Stimulated activated CD4-positive, alpha-beta T cell treated with anti-CD3 and anti-CD28 coated beads, Interleukin-1b, Interleukin-23, amount 100 ng/mL, for 24 hours (primary cell): ENCODE data around the gene ATP10A.
"Not testable (repeated sequence)": the region's sequence is repeated elsewhere in the genome, so short reads cannot be mapped to it uniquely, and the experiment has no call there.

Source experiments
- DNase-seq, 4 experiments: peaks; one replicate each; pipeline ENCODE4 v3.0.0-alpha.2; 2020; ENCODE audit warnings: low read depth in 4 of 4, low spot score in 1 of 4

Gene ATP10A

GRCh38 chr15:25859838-25860645 lies 3.1 kb downstream of the ATP10A start:
- no peak for DNase-seq

GRCh38 chr15:25858952-25859760 lies 4.0 kb downstream of the ATP10A start:
- DNase-seq, result no peak

DNA sequence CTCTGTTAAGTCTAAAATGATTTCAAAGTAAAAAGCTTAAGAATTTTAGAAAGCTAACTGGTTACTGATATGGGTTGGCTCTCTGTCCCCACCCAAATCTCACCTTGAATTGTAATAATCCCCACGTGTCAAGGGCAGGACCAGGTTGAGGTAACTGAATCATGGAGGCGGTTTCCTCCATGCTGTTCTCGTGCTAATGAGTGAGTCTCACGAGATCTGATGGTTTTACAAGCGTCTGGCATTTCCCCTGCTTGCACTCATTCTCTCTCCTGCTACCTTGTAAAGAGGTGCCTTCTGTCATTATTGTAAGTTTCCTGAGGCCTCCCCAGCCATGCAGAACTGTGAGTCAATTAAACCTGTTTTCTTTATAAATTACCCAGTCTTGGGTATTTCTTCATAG lies 7.1 kb downstream of the ATP10A start:
- not testable (repeated sequence) for DNase-seq

DNA sequence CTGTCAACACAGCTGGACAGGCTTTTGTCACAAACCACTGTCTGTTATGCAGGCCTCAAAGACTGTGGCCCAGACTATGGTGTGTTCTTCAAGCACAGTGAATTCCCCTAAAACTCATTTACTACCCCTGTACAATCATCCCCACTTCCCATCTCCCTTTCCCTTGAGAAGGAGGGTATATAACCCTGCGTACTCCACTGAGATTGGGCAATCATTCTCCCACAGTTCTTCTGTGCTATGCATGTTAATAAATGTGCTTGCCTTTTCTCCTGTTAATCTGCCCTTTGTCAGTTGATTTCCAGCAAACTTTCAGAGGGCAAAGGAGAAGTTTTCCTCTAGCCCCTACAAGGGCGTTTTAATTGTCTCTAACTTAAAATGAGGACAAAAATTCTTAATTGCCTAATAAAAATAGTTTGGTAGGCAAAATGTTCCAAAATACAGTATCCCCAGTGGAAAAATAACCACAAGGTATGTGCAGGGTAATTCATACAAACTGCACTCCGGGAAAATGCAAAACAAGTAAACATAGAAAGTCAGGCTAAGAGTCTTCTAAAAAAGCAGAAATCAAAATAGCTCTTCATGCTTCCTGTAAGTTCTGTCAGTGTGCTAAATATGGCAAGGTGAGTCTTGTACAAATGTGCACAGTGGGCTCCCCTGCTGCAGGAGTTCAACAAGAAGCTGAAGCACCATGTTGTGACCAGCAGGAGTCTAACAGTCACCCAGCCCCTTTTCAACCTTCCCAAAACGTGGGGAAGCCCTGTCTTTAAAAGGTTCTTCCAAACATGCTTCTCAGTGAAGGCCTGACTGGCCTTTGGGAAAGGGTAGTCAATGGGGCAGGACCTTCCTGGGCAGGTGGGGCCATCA lies 10.2 kb downstream of the ATP10A start:
- no peak for DNase-seq

DNA sequence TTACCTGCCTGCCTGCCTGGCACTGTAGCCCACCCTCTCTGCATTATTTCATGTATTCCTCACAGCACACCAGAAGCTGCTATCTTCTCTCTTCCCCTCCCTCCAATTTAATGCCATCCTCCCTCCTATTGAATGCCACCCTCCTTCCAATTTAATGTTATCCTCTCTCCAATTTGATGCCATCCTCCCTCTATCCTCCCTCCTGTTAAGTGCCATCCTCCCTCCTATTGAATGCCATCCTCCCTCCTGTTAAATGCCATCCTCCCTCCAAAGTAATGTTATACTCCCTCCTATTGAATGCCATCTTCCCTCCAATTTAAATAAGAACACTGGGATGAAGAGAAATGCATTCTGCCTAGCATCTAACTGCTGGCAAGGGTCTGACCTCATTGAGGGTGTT lies 11.1 kb downstream of the ATP10A start:
- no peak for DNase-seq

GRCh38 chr15:25850154-25851111 lies 12.7 kb downstream of the ATP10A start:
- peak; percentile 45 to 64 (median 56) for DNase-seq

DNA sequence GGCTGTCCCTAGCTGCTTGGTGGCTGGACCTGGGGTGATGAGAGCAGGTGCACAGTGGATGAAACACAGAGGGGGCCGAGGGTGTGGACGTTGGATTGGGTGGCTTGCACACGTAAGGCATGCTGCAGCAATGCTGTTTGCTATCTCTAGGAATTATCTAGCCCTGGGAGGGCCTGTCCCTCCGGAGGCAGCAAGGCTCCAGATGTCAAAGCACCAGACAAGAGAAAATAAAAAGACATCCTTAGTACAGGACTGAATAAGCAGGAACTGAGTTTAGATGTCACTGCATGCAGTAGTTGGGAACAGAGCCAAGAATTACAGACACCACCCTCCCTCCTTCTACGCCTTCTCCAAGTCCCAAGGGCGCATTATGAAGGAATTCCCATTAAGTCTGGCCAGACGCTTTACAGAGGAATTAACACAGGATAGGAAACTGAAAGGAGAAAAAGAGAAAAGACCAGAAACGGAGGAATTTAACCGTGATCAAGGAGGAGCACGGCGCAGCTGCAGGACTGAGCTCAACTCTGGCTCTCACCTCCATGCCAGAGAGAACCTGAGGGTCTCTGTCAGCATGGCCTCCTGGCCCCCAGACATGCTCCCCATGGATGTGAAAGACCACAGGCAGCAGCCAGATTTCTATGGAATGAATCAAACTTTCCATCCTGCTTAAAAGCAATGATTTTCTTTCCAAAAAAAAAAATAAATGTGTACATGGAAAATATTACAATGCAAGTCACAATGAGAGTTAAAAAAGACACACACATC lies 13.8 kb downstream of the ATP10A start:
- DNase-seq, result no peak

GRCh38 chr15:25848784-25849156 lies 14.4 kb downstream of the ATP10A start:
- DNase-seq, result no peak

DNA sequence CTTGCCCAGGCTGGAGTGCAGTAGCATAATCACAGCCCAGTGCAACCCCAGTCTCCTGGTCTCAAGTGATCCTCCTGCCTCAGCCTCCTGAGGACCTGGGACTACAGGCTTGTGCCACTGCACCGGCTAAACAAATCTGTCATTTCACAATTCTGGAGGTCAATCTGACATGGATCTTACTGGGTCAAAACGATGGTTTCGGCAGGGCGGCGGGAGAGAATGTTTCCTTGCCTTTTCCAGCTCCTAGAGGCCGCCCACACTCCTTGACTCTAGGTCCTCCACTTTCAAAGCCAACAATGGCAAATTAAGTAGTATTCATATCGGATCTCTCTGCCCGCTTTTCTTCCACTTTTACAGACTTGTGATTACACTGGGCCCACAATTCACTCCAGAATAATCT lies 14.8 kb downstream of the ATP10A start:
- DNase-seq, result no peak

GRCh38 chr15:25847051-25847450 lies 16.1 kb downstream of the ATP10A start:
- no peak for DNase-seq

- DNase-seq, result peak in 1 of 4 experiments; percentile 62
These were observed 16.8 kb downstream of the ATP10A start for GRCh38 chr15:25846377-25846776.

- DNase-seq, result no peak
These were observed 18.0 kb downstream of the ATP10A start for GRCh38 chr15:25844981-25845680.

GRCh38 chr15:25844542-25844941 lies 18.6 kb downstream of the ATP10A start:
- no peak for DNase-seq

DNA sequence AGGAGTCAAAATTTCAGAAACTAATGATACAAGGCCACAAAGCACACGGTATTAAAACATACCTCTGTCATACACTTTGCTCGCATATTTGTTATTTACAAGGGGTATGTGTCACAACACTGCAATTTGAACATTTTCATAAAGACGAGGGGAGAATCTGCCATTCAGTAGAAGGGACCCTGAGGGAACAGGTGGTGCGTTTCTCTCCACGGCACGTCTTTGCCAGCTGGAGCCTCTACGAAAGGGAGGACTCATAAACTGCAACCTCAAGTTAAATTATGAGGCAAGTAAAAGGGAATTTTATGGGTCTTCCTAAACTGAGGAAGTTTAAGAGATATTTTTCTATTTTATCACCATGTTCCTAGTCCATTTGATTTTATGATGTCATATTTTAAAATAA lies 19.1 kb downstream of the ATP10A start:
- no peak for DNase-seq

- no peak for DNase-seq
These were observed 23.4 kb downstream of the ATP10A start for GRCh38 chr15:25839638-25840156.

GRCh38 chr15:25838871-25839195 lies 24.3 kb downstream of the ATP10A start:
- no peak for DNase-seq

- DNase-seq, result no peak
These were observed 24.8 kb downstream of the ATP10A start for GRCh38 chr15:25838191-25838870.

DNA sequence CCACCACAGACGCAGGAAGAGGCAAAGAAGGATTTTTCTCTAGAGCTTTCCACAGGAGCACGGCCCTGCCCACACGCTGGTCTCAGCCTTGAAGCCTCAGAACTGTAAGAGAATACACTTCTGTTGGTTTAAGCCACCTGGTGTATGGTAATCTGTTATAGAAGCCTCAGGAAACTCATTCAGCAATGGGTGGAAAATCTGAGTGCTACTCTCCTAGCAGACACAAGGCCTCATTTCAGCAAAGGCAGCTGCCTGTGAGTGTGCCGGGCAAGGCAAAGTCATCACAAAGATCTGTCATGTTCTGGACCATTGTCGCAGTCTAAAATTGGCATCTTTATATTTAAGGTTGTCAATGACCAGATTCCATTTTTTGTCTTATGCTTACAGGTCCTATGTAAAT lies 31.0 kb downstream of the ATP10A start:
- no peak for DNase-seq
